Natural killer cell treated with Interleukin-12 subunit alpha and Interleukin-12 subunit beta and Interleukin-15 and Interleukin-18, amount 100 ng/mL, for 72 hours (primary cell): Measurements from ENCODE around the gene TMEM156. TPM values are rescaled to one million over a fixed set of nuclear protein-coding genes. Genes with fewer than 3 reads are reported as not detected.
A peak's percentile ranks its signal among the peaks of the same experiment; 100 is the strongest.

Experiments
- ATAC-seq, 2 donors: fragments of 150-1000 bp; cut with Tn5 transposase in 1 of 2; sonication (Bioruptor Pico), chemical (Tn5 transposase) in 1 of 2; 2 replicates each; pipeline ENCODE4 v1.10.0; 2021
- DNase-seq: peaks from one replicate; pipeline ENCODE4 v3.0.0; 2022; ENCODE audit warnings: low spot score
- H3K27ac Mint-ChIP-seq, 2 donors: 1 replicate in 1 of 2; 2 replicates in 1 of 2; pipeline ENCODE4 v1.8.0; 2022; ENCODE audit warnings: mixed read lengths in 2 of 2, mild to moderate bottlenecking in 1 of 2, moderate library complexity in 1 of 2
- H3K27me3 Mint-ChIP-seq, 2 donors: 1 replicate in 1 of 2; 2 replicates in 1 of 2; pipeline ENCODE4 v1.8.0; 2022; ENCODE audit warnings: mixed read lengths in 2 of 2
- H3K36me3 Mint-ChIP-seq: one replicate; pipeline ENCODE4 v1.8.0; 2022; ENCODE audit warnings: mixed read lengths
- H3K4me1 Mint-ChIP-seq, 2 donors: 1 replicate in 1 of 2; 2 replicates in 1 of 2; pipeline ENCODE4 v1.8.0; 2022; ENCODE audit warnings: low read depth in 2 of 2, mixed read lengths in 2 of 2, mild to moderate bottlenecking in 1 of 2
- H3K4me3 Mint-ChIP-seq: one replicate; pipeline ENCODE4 v1.8.0; 2022; ENCODE audit warnings: mixed read lengths
- H3K9me3 Mint-ChIP-seq: 2 replicates; pipeline ENCODE4 v1.8.0; 2022; ENCODE audit warnings: mixed read lengths
- total RNA-seq, 2 donors: library from RNA; stranded (reverse); gene quantifications; one replicate each; pipeline ENCODE4 v1.2.3, GENCODE V29; 2022

Gene TMEM156, protein sequence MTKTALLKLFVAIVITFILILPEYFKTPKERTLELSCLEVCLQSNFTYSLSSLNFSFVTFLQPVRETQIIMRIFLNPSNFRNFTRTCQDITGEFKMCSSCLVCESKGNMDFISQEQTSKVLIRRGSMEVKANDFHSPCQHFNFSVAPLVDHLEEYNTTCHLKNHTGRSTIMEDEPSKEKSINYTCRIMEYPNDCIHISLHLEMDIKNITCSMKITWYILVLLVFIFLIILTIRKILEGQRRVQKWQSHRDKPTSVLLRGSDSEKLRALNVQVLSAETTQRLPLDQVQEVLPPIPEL
- 10 to 100 TPM in 1 of 2 donors, 1 to 10 TPM in 1; 7.9 to 10.3 TPM for total RNA-seq

- Mint-ChIP-seq H3K9me3 (no peaks in the 10 kb centered on the region), H3K27me3 (no peaks in the 10 kb centered on the region), H3K4me3 (peak within 1 kb of the TSS; percentile 89), H3K27ac (peak within 1 kb of the TSS; percentile 88 to 97), H3K36me3 (no peaks in the 10 kb centered on the region), H3K4me1 (peaks cover 10 to 37% of the 10 kb centered on the region in 2 donors)
- DNase-seq (no peak), ATAC-seq (peak; percentile 89 to 93)
Measured at GRCh38 chr4:39032218-39033085, at the start of gene TMEM156. Gene TMEM156 (minus strand): TSS chr4:39032409. CDS start chr4:39032313, 96 bp downstream.

DNA sequence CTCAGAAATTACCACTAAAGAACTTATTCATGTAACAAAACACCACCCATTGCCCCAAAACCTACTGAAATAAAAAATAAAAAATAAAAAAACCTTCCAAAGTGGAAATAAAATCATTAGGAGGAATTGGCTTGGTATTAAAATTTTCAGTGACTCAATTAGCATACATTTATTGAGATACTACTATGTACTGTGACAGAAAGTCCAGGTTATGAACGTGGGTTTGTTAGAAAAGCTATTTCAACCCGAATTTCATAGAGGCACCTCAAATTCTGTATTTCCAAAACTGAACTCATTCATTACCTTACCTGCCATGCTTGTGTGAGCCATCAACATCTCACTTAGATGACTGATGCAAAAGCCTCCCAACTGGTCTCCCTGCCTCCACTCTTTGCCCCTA is 46.6 kb upstream of the TMEM156 start:
- Mint-ChIP-seq H3K36me3 (peaks cover 8% of the 10 kb centered on the region), H3K27ac (no peak overlapping the region), H3K9me3 (no peaks in the 10 kb centered on the region), H3K27me3 (no peaks in the 10 kb centered on the region), H3K4me1 (peaks cover 0 to 6% of the 10 kb centered on the region in 2 donors), H3K4me3 (no peak overlapping the region)
- ATAC-seq (no peak), DNase-seq (no peak)

GRCh38 chr4:39068907-39069306 is 36.7 kb upstream of the TMEM156 start:
- H3K4me1 Mint-ChIP-seq: peaks cover 7 to 11% of the 10 kb centered on the region in 2 donors
- ATAC-seq (no peak), DNase-seq (no peak)
- no peaks in the 10 kb centered on the region for H3K27me3 Mint-ChIP-seq
- no peak overlapping the region for H3K4me3 Mint-ChIP-seq
- no peaks in the 10 kb centered on the region for H3K9me3 Mint-ChIP-seq
- no peaks in the 10 kb centered on the region for H3K36me3 Mint-ChIP-seq
- H3K27ac Mint-ChIP-seq: no peak overlapping the region

DNA sequence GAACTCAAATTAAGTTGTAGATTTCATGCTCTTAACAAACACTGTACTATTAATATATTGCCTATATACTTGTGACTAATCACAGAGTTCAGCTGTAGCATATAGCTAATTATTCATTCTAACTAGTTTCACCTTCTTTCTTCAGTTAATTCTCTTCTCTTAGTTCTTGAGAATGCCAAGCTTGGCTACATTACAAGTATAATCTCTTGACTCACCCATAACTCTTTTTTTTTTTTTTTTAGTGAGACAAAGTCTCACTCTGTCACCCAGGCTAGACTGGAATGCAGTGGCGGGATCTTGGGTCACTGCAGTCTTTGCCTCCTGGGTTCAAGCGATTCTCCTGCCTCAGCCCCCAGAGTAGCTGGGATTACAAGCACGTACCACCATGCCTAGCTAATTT is 35.2 kb upstream of the TMEM156 start:
- Mint-ChIP-seq H3K4me1 (peaks cover 12 to 14% of the 10 kb centered on the region in 2 donors), H3K27me3 (no peaks in the 10 kb centered on the region)

DNA sequence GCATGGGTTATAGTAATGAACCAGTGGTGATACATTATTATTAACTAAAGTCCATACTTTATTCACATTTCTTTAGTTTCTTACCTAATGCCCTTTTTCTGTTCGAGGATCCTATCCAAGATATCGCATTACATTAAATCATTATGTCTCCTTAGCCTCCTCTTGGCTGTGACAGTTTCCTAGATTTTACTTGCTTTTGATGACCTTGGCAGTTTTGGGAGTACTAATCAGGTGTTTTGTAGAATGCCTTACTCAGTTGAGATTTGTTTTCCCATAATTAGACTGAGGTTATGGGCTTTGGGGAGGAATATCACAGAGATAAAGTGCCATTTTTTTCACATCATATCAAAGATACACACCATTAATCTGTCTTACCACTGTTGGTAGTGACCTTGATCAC is 34.8 kb upstream of the TMEM156 start:
- ATAC-seq (no peak), DNase-seq (no peak)
- no peaks in the 10 kb centered on the region for H3K9me3 Mint-ChIP-seq
- no peak overlapping the region for H3K27ac Mint-ChIP-seq
- H3K27me3 Mint-ChIP-seq: no peaks in the 10 kb centered on the region
- no peak overlapping the region for H3K4me3 Mint-ChIP-seq
- H3K4me1 Mint-ChIP-seq: peaks cover 14 to 16% of the 10 kb centered on the region in 2 donors
- no peaks in the 10 kb centered on the region for H3K36me3 Mint-ChIP-seq

More for the DNA sequence above, 35.2 kb upstream of the TMEM156 start:
- H3K9me3 Mint-ChIP-seq: no peaks in the 10 kb centered on the region
- no peak overlapping the region for H3K4me3 Mint-ChIP-seq
- ATAC-seq (no peak), DNase-seq (no peak)
- H3K36me3 Mint-ChIP-seq: no peaks in the 10 kb centered on the region
- no peak overlapping the region for H3K27ac Mint-ChIP-seq

GRCh38 chr4:39066371-39066770 is 34.2 kb upstream of the TMEM156 start:
- Mint-ChIP-seq H3K9me3 (no peaks in the 10 kb centered on the region), H3K27me3 (no peaks in the 10 kb centered on the region), H3K4me1 (peaks cover 15 to 16% of the 10 kb centered on the region in 2 donors), H3K27ac (no peak overlapping the region), H3K36me3 (no peaks in the 10 kb centered on the region), H3K4me3 (no peak overlapping the region)
- DNase-seq (no peak), ATAC-seq (no peak)

- no peaks in the 10 kb centered on the region for H3K27me3 Mint-ChIP-seq
- DNase-seq: no peak
- peaks cover 10 to 11% of the 10 kb centered on the region in 2 donors for H3K4me1 Mint-ChIP-seq
- H3K4me3 Mint-ChIP-seq: no peak overlapping the region
- H3K27ac Mint-ChIP-seq: peak overlapping the region in 1 of 2 donors; percentile 22
- no peak for ATAC-seq
- no peaks in the 10 kb centered on the region for H3K9me3 Mint-ChIP-seq
- H3K36me3 Mint-ChIP-seq: no peaks in the 10 kb centered on the region
Measured at GRCh38 chr4:39063430-39063829, 31.2 kb upstream of the TMEM156 start.

DNA sequence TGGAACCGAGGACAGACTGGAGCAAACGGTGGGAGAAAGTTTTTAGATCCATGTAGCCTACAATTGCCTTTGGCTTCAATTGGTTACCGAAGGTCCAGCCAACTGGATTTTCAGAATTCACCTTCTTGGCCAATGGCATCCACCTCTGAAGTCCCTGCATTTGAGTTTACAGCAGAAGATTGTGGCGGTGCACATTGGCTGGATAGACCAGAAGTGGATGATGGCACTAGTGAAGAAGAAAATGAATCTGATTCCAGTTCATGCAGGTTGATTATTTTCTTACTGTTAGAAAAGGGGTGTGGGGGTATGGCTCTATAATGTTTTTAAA is 30.5 kb upstream of the TMEM156 start:
- Mint-ChIP-seq H3K4me1 (peaks cover 5 to 8% of the 10 kb centered on the region in 2 donors), H3K36me3 (no peaks in the 10 kb centered on the region), H3K27me3 (no peaks in the 10 kb centered on the region), H3K4me3 (no peak overlapping the region), H3K9me3 (no peaks in the 10 kb centered on the region), H3K27ac (no peak overlapping the region)
- ATAC-seq (no peak), DNase-seq (no peak)

DNA sequence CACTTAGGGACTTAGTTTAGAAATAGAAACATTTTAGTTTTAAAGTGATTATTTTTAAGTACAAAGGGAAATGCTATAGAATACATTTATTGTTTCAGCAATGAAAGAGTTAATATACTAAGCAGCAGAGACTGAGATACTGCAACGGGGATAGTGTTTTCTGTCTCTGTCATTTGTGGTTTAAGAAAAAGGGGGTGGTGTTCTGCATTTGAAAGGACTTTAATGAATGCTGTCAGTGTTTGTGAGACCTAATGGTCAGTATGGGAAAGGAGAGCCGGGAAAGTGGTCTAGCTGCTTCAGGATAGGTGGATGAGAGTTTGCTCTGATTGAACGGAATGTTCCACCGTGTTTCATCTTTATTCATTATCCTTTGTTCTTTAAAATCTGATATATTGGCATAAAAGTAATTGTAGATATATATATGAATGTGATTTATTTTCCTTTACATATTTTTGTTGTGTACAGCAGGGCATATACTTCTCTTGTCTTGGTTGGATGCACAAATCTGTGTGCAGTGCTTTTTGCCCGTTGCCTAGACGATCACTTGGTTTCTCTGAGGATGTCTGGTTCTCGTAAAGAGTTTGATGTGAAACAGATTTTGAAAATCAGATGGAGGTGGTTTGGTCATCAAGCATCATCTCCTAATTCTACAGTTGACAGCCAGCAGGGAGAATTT is 30.0 kb upstream of the TMEM156 start, which contains the start of gene KLHL5:
Gene KLHL5 (plus strand): TSS at position 139 of the 676 bp plus-strand sequence. CDS start 421 bp downstream, at position 560.
- no peak within 1 kb of the TSS for H3K27ac Mint-ChIP-seq
- H3K9me3 Mint-ChIP-seq: no peaks in the 10 kb centered on the region
- no peaks in the 10 kb centered on the region for H3K27me3 Mint-ChIP-seq
- DNase-seq (no peak), ATAC-seq (no peak)
- H3K4me1 Mint-ChIP-seq: peaks cover 5 to 8% of the 10 kb centered on the region in 2 donors
- H3K4me3 Mint-ChIP-seq: no peak within 1 kb of the TSS
- no peaks in the 10 kb centered on the region for H3K36me3 Mint-ChIP-seq

GRCh38 chr4:39061457-39061856 is 29.2 kb upstream of the TMEM156 start:
- Mint-ChIP-seq H3K27ac (no peak overlapping the region), H3K4me3 (no peak overlapping the region), H3K4me1 (peaks cover 8 to 11% of the 10 kb centered on the region in 2 donors), H3K27me3 (no peaks in the 10 kb centered on the region), H3K9me3 (no peaks in the 10 kb centered on the region), H3K36me3 (no peaks in the 10 kb centered on the region)
- ATAC-seq: no peak
- no peak for DNase-seq

DNA sequence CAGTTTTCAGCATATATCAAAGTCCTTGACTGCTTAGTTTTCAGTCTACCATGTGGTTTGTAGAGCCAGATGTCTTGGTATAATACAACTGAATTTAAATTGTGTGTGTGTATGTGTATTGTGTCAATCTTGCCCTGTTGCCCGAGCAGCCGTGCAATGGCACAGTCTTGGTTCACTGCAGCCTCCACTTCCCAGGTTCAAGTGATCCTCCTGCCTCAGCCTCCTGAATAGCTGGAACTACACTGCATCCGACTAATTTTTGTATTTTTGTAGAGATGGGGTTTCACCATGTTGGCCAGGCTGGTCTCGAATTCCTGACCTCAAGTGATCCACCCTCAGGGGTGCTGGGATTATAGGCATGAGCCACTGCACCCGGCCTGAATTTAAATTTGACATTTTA is 23.8 kb upstream of the TMEM156 start:
- peaks cover 0 to 8% of the 10 kb centered on the region in 2 donors for H3K4me1 Mint-ChIP-seq
- H3K9me3 Mint-ChIP-seq: no peaks in the 10 kb centered on the region
- H3K27ac Mint-ChIP-seq: no peak overlapping the region
- ATAC-seq: no peak
- H3K36me3 Mint-ChIP-seq: no peaks in the 10 kb centered on the region
- H3K27me3 Mint-ChIP-seq: no peaks in the 10 kb centered on the region
- no peak for DNase-seq
- no peak overlapping the region for H3K4me3 Mint-ChIP-seq

GRCh38 chr4:39054497-39054896 is 22.3 kb upstream of the TMEM156 start:
- Mint-ChIP-seq H3K27ac (no peak overlapping the region), H3K27me3 (no peaks in the 10 kb centered on the region), H3K4me1 (peaks cover 0 to 8% of the 10 kb centered on the region in 2 donors), H3K36me3 (no peaks in the 10 kb centered on the region), H3K4me3 (no peak overlapping the region), H3K9me3 (no peaks in the 10 kb centered on the region)
- no peak for ATAC-seq
- DNase-seq: no peak

DNA sequence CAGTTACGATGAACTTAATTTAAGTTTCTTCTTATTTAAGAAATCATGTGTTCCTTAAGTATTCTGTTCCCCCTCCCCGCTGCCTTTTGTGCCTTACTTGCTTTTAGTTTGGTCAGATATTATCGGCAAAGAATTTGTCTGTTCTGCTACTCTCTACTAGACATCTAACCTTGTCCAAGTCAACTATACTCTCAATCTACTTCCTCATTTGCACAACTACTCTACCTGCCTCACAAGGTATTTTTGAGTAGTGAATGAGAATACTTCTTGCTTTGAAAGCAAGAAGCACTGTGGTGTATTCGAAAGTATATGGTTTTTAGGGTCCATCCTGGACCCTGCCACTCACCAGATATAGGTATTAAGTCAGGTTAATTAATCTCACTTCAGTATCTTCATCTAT is 21.8 kb upstream of the TMEM156 start:
- Mint-ChIP-seq H3K4me3 (no peak overlapping the region), H3K4me1 (peaks cover 0 to 8% of the 10 kb centered on the region in 2 donors), H3K36me3 (no peaks in the 10 kb centered on the region), H3K27ac (no peak overlapping the region), H3K27me3 (no peaks in the 10 kb centered on the region), H3K9me3 (no peaks in the 10 kb centered on the region)
- ATAC-seq: no peak
- DNase-seq: no peak

- no peak for DNase-seq
- Mint-ChIP-seq H3K27me3 (no peaks in the 10 kb centered on the region), H3K4me1 (peaks cover 12 to 20% of the 10 kb centered on the region in 2 donors), H3K9me3 (no peaks in the 10 kb centered on the region), H3K36me3 (no peaks in the 10 kb centered on the region), H3K27ac (no peak overlapping the region), H3K4me3 (no peak overlapping the region)
- no peak for ATAC-seq
Measured at GRCh38 chr4:39051492-39051891, 19.3 kb upstream of the TMEM156 start.
